Epithelial cell of proximal tubule (primary cell): ENCODE data around the gene SPPL2B. TPM values are rescaled to one million over a fixed set of nuclear protein-coding genes. Genes with fewer than 3 reads are reported as not detected.

Source experiments
- DNase-seq: peaks from one replicate; pipeline ENCODE4 v3.0.0-alpha.2; 2011; ENCODE audit warnings: low read depth
- H3K4me3 ChIP-seq: 2 replicates; pipeline ENCODE4 v1.5.1; 2011; ENCODE audit warnings: low read depth, mild to moderate bottlenecking, low read length
- CTCF ChIP-seq: conservative IDR thresholded peaks from 2 replicates; pipeline ENCODE4 v1.5.1; 2012; ENCODE audit warnings: low read depth, mild to moderate bottlenecking, low read length
- total RNA-seq: library from RNA; depleted of rRNA; stranded (reverse); fragments of >200 nt; gene quantifications from 2 replicates; pipeline ENCODE4 v1.2.3, GENCODE V29; 2015

SPPL2B gene
- total RNA-seq, 1 donor from 2014 or later: 30.6 TPM

- no peak overlapping the region for H3K4me3 ChIP-seq
- DNase-seq: no peak
- no peak for TF ChIP-seq CTCF
These were observed 2.3 kb downstream of the SPPL2B start for GRCh38 chr19:2330632-2331284.

- no peak for TF ChIP-seq CTCF
- no peak for DNase-seq
- no peak overlapping the region for H3K4me3 ChIP-seq
These were observed 3.2 kb downstream of the SPPL2B start for GRCh38 chr19:2331601-2332246.

GRCh38 chr19:2332341-2333026 is 4.0 kb downstream of the SPPL2B start:
- no peak overlapping the region for H3K4me3 ChIP-seq
- no peak for TF ChIP-seq CTCF
- DNase-seq: no peak

- no peak for DNase-seq
- no peak for TF ChIP-seq CTCF
These were observed 4.7 kb downstream of the SPPL2B start for GRCh38 chr19:2333027-2333806.

GRCh38 chr19:2333807-2334211 is 5.3 kb downstream of the SPPL2B start:
- H3K4me3 ChIP-seq: no peak overlapping the region
- no peak for DNase-seq
- TF ChIP-seq CTCF: peak; percentile 12

More at GRCh38 chr19:2333027-2333806, 4.7 kb downstream of the SPPL2B start:
- H3K4me3 ChIP-seq: no peak overlapping the region

- no peak for TF ChIP-seq CTCF
- H3K4me3 ChIP-seq: no peak overlapping the region
- DNase-seq: no peak
These were observed 5.9 kb downstream of the SPPL2B start for GRCh38 chr19:2334426-2334825.
